ENCODE measurements around the gene MAP1S. TPM values are rescaled to one million over a fixed set of nuclear protein-coding genes. Genes with fewer than 3 reads are reported as not detected.

The MAP1S gene
- 22.2 and 25.0 TPM in 2 replicates for total RNA-seq

DNA sequence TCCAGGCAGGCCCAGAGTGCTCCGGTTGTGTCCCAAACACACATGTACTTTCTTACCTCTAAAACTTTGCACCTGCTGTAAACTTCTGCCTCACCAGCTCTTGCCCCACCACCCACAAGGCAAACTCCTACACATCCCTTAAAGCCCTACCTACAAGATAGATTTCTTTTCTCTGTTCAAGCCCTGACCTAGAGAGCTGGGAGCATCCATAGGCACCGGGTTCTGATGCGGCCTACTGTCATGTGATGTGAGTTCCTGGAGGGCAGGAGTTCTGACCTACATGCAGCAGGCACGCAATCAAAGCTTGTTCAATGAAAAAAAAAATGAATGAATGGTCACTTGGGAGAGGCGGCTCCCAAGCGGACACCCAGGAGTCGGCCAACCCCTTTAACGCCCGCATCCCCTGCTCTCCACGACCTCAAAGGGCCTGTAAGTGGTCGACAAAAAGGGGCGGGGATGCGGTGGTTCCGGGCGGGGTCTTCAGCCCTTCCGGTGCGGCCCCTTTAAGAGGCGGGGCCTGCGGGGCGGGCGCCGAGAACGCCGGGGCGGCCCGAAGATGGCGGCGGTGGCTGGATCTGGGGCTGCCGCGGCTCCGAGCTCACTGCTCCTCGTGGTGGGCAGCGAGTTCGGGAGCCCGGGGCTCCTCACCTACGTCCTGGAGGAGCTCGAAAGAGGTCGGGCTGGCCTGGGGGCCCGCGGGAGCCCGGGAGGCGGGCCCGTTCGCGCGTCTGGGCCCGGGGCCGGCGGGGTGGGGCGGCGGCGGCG is at the start of gene MAP1S:
Gene MAP1S, plus strand, starts transcription at position 534 of the 765 bp plus-strand sequence. Its CDS starts 23 bp downstream, at position 557.

GRCh38 chr19:17687857-17688784 is 31.2 kb upstream of the MAP1S start, which contains the start of gene UNC13A:
Gene UNC13A (minus strand): TSS chr19:17688354. CDS start chr19:17688199, 155 bp downstream.

DNA sequence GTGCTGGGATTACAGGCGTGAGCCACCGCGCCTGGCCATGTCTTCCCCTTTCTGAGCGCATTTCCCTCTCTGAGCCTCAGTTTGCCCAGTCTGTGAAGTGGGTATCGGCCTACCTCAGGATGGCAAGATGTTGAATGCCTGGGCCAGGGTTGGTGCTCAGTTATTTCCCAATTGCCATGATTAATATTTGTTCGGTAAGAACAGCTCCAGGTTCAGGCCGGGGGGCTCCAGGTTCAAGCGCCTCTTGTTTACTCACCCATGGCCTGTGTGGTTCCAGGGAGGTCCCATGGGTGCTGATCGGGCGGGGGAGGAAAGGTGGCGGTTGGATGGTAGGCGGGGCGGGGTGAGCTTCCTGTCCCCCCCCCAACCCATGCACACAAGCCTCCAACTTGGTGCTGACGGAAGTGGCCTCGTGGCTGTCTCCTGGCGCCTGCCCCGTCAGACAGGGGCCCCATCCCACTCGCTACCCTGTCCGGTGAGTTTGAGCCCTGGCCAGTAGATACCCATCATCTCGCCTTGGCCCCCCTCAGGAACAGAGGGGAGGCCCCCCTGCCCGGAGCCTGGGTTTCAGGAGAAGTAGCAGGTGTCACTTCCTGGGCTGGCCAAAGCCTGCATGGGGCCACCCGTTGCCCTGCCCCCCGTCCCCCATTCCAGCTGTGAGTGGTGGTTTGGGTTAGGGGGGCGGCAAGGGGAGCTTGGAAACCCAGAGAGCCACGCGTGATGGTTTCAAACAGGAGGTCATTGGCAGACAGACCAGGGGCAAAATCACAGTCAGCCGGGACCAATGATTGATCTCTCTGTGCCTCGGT is 32.0 kb downstream of the MAP1S start, which contains the start of gene FCHO1:
Gene FCHO1, plus strand, starts transcription at position 375 of the 809 bp plus-strand sequence. CDS start 3,688 bp downstream, outside the sequence.

Other genes starting within 250 kb of the MAP1S start
- gene SLC27A1, start 249.0 kb upstream of the MAP1S start, total RNA-seq, result 8.1 and 21.4 TPM in 2 replicates
- gene PGLS, start 207.8 kb upstream of the MAP1S start, total RNA-seq, result 90.5 and 110 TPM in 2 replicates
- 92.9 and 107 TPM in 2 replicates for gene COLGALT1, start 163.8 kb upstream of the MAP1S start, total RNA-seq
- gene UNC13A, start 31.1 kb upstream of the MAP1S start, total RNA-seq, result 0.04 and 0.55 TPM in 2 replicates
- 1.4 and 3.7 TPM in 2 replicates for gene FCHO1, start 32.0 kb downstream of the MAP1S start, total RNA-seq
- gene B3GNT3, start 75.7 kb downstream of the MAP1S start, total RNA-seq, result 8.0 and 13.7 TPM in 2 replicates
- not detected in 2 replicates for gene INSL3, start 102.0 kb downstream of the MAP1S start, total RNA-seq
- 0.42 and 1.6 TPM in 2 replicates for gene JAK3, start 128.5 kb downstream of the MAP1S start, total RNA-seq
- gene RPL18A, start 140.4 kb downstream of the MAP1S start, total RNA-seq, result 1,779 and 2,048 TPM in 2 replicates
- gene SLC5A5, start 152.5 kb downstream of the MAP1S start, total RNA-seq, result not detected in 2 replicates
- gene CCDC124, start 213.5 kb downstream of the MAP1S start, total RNA-seq, result 62.5 and 103 TPM in 2 replicates
- gene KCNN1, start 247.6 kb downstream of the MAP1S start, total RNA-seq, result not detected in 2 replicates

All from hair follicular keratinocyte (primary cell).